Neural cell (in vitro differentiated cells): ENCODE measurements around the gene NKAIN4. TPM values are rescaled to one million over a fixed set of nuclear protein-coding genes. Genes with fewer than 3 reads are reported as not detected.

Source experiments
- H2AFZ ChIP-seq: fragments of 200-600, 300-800 bp; sonication (generic), shearing (Covaris generic); 2 replicates; pipeline ENCODE4 v1.6.0; 2014; ENCODE audit warnings: low read depth, mild to moderate bottlenecking, antibody characterized with exemption, low read length, moderate library complexity
- H3F3A ChIP-seq: fragments of 200-600 bp; shearing (Covaris generic); 2 replicates; pipeline ENCODE4 v1.6.1; 2016; ENCODE audit warnings: mild to moderate bottlenecking, moderate library complexity, mixed read lengths, antibody characterized with exemption, low read length; ENCODE audit not compliant: insufficient read depth, poor library complexity, severe bottlenecking
- H3K27ac ChIP-seq: fragments of 200-600, 300-800 bp; sonication (generic), shearing (Covaris generic); 2 replicates; pipeline ENCODE4 v1.5.1; 2014; ENCODE audit warnings: mild to moderate bottlenecking, low read length, moderate library complexity
- H3K27me3 ChIP-seq: fragments of 300-800, 200-600 bp; sonication (generic), shearing (Covaris generic); 2 replicates; pipeline ENCODE4 v1.6.0; 2014; ENCODE audit warnings: mild to moderate bottlenecking, low read depth, low read length, moderate library complexity; ENCODE audit not compliant: insufficient read depth
- H3K36me3 ChIP-seq: fragments of 300-800, 200-600 bp; sonication (generic), shearing (Covaris generic); 2 replicates; pipeline ENCODE4 v1.5.1; 2014; ENCODE audit warnings: mild to moderate bottlenecking, antibody characterized with exemption, low read length, moderate library complexity; ENCODE audit not compliant: insufficient read depth
- H3K4me2 ChIP-seq: fragments of 300-800, 200-600 bp; sonication (generic), shearing (Covaris generic); 2 replicates; pipeline ENCODE4 v1.6.0; 2014; ENCODE audit warnings: mild to moderate bottlenecking, low read length
- H3K4me3 ChIP-seq: fragments of 300-800, 200-600 bp; sonication (generic), shearing (Covaris generic); 2 replicates; pipeline ENCODE4 v1.5.1; 2014; ENCODE audit warnings: mild to moderate bottlenecking, low read length, moderate library complexity
- H3K79me2 ChIP-seq: fragments of 200-600 bp; shearing (Covaris generic); replicated peaks from 2 replicates; pipeline ENCODE4 v1.6.0; 2014; ENCODE audit warnings: mild to moderate bottlenecking, low read length, moderate library complexity; ENCODE audit not compliant: insufficient read depth
- H3K9ac ChIP-seq: fragments of 300-800, 200-600 bp; sonication (generic), shearing (Covaris generic); 2 replicates; pipeline ENCODE4 v1.6.1; 2016; ENCODE audit warnings: mild to moderate bottlenecking, low read length, mixed read lengths
- H3K9me2 ChIP-seq: fragments of 200-600 bp; shearing (Covaris generic); 2 replicates; pipeline ENCODE4 v1.6.1; 2016; ENCODE audit warnings: mild to moderate bottlenecking, low read length, mixed read lengths; ENCODE audit not compliant: insufficient read depth
- H3K9me3 ChIP-seq: fragments of 200-600, 300-800 bp; sonication (generic), shearing (Covaris generic); 2 replicates; pipeline ENCODE4 v1.6.1; 2016; ENCODE audit warnings: mild to moderate bottlenecking, mixed run types, low read length, moderate library complexity, mixed read lengths
- H4K20me1 ChIP-seq: fragments of 200-600 bp; shearing (Covaris generic); 2 replicates; pipeline ENCODE4 v1.6.1; 2016; ENCODE audit warnings: mild to moderate bottlenecking, mixed run types; ENCODE audit not compliant: insufficient read depth
- CTCF ChIP-seq: fragments of 450-650 bp; IDR thresholded peaks from 2 replicates; pipeline ENCODE4 v1.5.1; 2014; ENCODE audit warnings: antibody characterized with exemption, mild to moderate bottlenecking, moderate library complexity; ENCODE audit not compliant: poor library complexity, severe bottlenecking
- EP300 ChIP-seq: fragments of 450-650 bp; conservative IDR thresholded peaks from 2 replicates; pipeline ENCODE4 v1.6.1; 2014; ENCODE audit warnings: antibody characterized with exemption, mild to moderate bottlenecking, moderate library complexity; ENCODE audit not compliant: poor library complexity, severe bottlenecking
- EZH2 ChIP-seq: fragments of 200-600, 300-800 bp; shearing (Covaris generic), sonication (generic); IDR thresholded peaks from 2 replicates; pipeline ENCODE4 v1.6.1; 2014; ENCODE audit warnings: antibody characterized with exemption, low read length, borderline replicate concordance, mild to moderate bottlenecking; ENCODE audit not compliant: insufficient read depth, poor library complexity, severe bottlenecking
- MXI1 ChIP-seq: fragments of 450-650 bp; conservative IDR thresholded peaks from 2 replicates; pipeline ENCODE4 v1.6.1; 2014; ENCODE audit warnings: antibody characterized with exemption, mild to moderate bottlenecking; ENCODE audit not compliant: poor library complexity, severe bottlenecking
- REST ChIP-seq: IDR thresholded peaks from 2 replicates; pipeline ENCODE4 v1.6.1; 2012; ENCODE audit warnings: borderline replicate concordance
- SMC3 ChIP-seq: fragments of 450-650 bp; conservative IDR thresholded peaks from 2 replicates; pipeline ENCODE4 v1.6.1; 2014; ENCODE audit warnings: antibody characterized with exemption, mild to moderate bottlenecking, moderate library complexity; ENCODE audit not compliant: poor library complexity
- TAF1 ChIP-seq: IDR thresholded peaks from 2 replicates; pipeline ENCODE4 v1.6.1; 2012; ENCODE audit warnings: low read depth
- polyA plus RNA-seq: library from polyadenylated mRNA; depleted of rRNA; stranded (reverse); fragments of >200 nt; gene quantifications from 2 replicates; pipeline ENCODE4 v1.2.3, GENCODE V29; 2014

NKAIN4 gene
- polyA plus RNA-seq, 1 donor from 2014 or later: 11.2 TPM

GRCh38 chr20:63290677-63291472 is 36.6 kb upstream of the NKAIN4 start:
- no peak overlapping the region for H3K4me3 ChIP-seq
- no peaks in the 10 kb centered on the region for H3K9me2 ChIP-seq
- no peaks in the 10 kb centered on the region for H3K27me3 ChIP-seq
- H3K4me2 ChIP-seq: no peak overlapping the region
- no peaks in the 10 kb centered on the region for H4K20me1 ChIP-seq
- H3K36me3 ChIP-seq: no peaks in the 10 kb centered on the region
- no peak overlapping the region for H3K9ac ChIP-seq
- H3K9me3 ChIP-seq: no peaks in the 10 kb centered on the region
- no peak overlapping the region for H2AFZ ChIP-seq
- H3F3A ChIP-seq: no peaks in the 10 kb centered on the region
- H3K27ac ChIP-seq: no peak overlapping the region
- peak; percentile 46 for TF ChIP-seq CTCF
- peak; percentile 31 for TF ChIP-seq SMC3
- TF ChIP-seq MXI1: no peak
- no peaks in the 10 kb centered on the region for H3K79me2 ChIP-seq

- TF ChIP-seq EZH2: no peak
- TF ChIP-seq EP300: no peak
- TF ChIP-seq MXI1: no peak
- no peak for TF ChIP-seq SMC3
- TF ChIP-seq TAF1: no peak
- no peak for TF ChIP-seq REST
- no peaks in the 10 kb centered on the region for H3K9me3 ChIP-seq
- H3K79me2 ChIP-seq: no peaks in the 10 kb centered on the region
- no peaks in the 10 kb centered on the region for H3K36me3 ChIP-seq
- no peak overlapping the region for H3K9ac ChIP-seq
- no peak overlapping the region for H3K4me2 ChIP-seq
- no peaks in the 10 kb centered on the region for H3F3A ChIP-seq
- no peak overlapping the region for H2AFZ ChIP-seq
- H3K4me3 ChIP-seq: no peak overlapping the region
- H4K20me1 ChIP-seq: no peaks in the 10 kb centered on the region
- no peak overlapping the region for H3K27ac ChIP-seq
- H3K9me2 ChIP-seq: no peaks in the 10 kb centered on the region
- no peaks in the 10 kb centered on the region for H3K27me3 ChIP-seq
Observed at GRCh38 chr20:63290136-63290676, 35.9 kb upstream of the NKAIN4 start.
